T47D (cell line): Measurements from ENCODE around the gene RAP1GAP2.

Source experiments
- DNase-seq, 2 experiments: peaks; one replicate each; pipeline versions ENCODE4 v3.0.0 to v3.0.0-alpha.2; 2011 to 2012; ENCODE audit warnings: low read depth in 1 of 2, low spot score in 1 of 2
- JUND ChIP-seq: IDR thresholded peaks from 2 replicates; pipeline ENCODE4 v1.6.1; 2012; ENCODE audit warnings: low read depth
- in situ Hi-C: cut with HindIII; loops from 2 replicates; pipeline ENCODE4 v1.10.0; 2016; ENCODE audit warnings: low sequenced_read_pairs, low pct_unique_long_range_greater_than_20kb

The RAP1GAP2 gene

DNA sequence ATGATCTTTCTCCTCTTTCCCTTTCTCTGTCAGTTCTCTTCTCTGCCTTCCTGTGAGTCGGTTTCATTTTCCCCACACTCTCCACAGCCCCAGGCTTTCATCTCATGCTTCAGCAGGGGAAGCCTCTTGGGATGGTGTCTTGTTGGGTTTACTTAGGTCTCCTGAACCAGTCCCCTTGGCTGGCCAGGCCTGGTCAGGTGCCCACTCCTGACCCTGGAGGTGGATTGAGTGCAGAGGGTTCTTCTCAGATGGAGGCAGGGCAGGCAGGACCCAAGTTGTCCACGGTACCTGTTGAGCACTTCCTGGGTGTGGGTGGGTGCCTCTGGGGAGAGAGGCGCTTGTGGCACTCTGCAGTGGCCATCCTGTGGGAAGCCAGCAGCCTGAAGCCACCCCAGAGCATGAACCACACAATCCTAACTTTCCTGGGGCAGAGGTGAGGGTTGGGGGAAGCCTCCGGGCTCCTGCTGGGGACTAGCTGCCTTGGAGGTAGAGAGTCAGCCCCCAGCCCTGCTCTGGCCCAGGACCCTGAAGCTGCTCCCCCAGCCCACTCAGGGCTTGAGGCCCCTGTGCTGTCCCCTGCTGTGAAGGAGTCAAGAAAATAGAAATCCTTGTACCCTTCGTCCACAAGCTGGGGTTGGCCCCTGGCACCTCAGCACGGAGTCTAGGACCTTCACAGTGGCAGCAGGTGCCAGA, 2.0 kb upstream of the RAP1GAP2 start:
- DNase-seq: no peak
- in situ Hi-C loops: no loop called here

DNA sequence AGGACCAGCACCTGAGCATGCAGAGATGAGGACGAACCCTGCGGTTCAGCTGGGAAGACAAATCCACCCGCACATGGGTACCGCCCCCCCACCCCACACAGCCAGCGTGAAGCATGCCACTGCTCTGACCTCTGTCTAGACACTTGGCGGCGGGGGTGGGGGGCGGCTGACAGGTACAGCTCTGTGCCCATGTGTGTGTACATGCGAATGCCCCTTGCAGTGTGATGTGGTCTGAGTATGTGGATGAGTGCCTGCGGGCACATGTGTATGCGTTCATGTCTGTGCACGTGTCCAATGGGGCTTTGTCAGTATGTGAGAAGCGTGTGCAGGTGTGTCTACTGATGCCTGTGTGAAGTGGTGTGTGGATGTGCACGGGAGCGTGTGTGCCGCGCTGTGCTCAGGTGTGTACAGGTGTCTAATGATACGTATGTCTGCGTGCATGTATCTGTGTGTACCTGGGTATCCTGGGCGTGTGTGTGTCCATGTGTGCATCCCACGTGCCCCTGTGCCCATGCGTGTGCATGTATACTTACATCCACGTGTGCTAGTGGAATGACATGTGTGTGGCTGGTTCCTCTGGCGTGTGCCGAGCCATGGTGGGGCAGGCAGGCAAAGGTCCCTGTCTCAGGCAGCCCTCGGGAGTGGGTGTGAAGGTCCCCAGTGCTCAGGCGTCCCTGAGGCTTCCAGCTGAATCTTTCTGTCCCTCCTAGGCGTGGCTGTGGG, 636 bp upstream of the RAP1GAP2 start:
- DNase-seq: no peak
- no peak for TF ChIP-seq JUND
- in situ Hi-C loops: no loop called here

More for the DNA sequence above, 2.0 kb upstream of the RAP1GAP2 start:
- TF ChIP-seq JUND: no peak

DNA sequence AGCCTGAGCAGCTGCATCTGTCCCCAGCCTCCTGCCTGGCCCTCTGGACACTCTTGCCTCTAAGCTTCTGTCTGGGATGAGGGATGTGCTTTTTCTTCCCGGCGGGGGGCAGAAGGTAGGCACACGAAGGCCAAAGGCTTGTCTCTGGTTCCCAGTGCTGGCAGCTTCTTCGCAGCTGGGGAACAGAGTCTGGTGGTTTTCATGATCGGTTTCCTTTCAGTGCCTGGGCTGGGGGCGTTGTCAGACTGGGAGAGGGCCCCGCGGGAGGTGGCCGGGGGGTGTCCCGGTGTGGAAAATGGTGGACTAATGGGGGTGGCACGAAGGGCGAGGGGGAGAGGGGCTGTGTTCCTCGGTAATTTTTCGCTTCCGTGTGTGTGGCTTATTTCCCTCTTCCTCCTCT, 988 bp downstream of the RAP1GAP2 start:
- no peak for TF ChIP-seq JUND
- no peak for DNase-seq
- in situ Hi-C loops: no loop called here

DNA sequence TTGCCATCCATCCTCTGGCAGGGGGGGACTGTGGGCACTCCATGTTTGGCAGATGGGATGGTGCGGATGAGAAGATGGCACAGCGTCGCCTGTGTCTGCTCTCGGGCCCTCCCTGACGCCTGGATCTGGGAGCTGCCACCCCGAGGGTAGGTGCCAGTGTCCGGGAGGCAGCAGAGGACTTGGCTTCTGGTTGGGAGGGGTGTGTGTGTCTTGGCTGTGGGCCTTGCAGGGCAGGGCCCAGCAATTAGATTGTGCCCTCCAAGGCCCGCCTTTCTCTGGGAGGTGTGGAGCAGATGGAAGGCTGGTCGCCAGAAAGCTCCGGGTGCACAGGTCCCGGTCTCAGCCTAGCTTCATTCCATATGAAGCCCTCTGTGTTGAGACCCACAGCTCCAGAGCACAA, 1.4 kb downstream of the RAP1GAP2 start:
- no peak for TF ChIP-seq JUND
- DNase-seq: peak in 1 of 2 experiments; percentile 23
- in situ Hi-C loops: no loop called here

- in situ Hi-C loops: no loop called here
- TF ChIP-seq JUND: no peak
- no peak for DNase-seq
Measured at GRCh38 chr17:2798188-2798587, 1.9 kb downstream of the RAP1GAP2 start.

- no peak for DNase-seq
- in situ Hi-C loops: no loop called here
- TF ChIP-seq JUND: no peak
Measured at GRCh38 chr17:2798678-2799077, 2.4 kb downstream of the RAP1GAP2 start.

GRCh38 chr17:2799653-2800052, 3.4 kb downstream of the RAP1GAP2 start:
- TF ChIP-seq JUND: no peak
- in situ Hi-C loops: no loop called here
- no peak for DNase-seq

- no peak for DNase-seq
- TF ChIP-seq JUND: no peak
- in situ Hi-C loops: no loop called here
Measured at GRCh38 chr17:2800367-2800766, 4.1 kb downstream of the RAP1GAP2 start.

GRCh38 chr17:2801841-2802240, 5.6 kb downstream of the RAP1GAP2 start:
- no peak for DNase-seq
- no peak for TF ChIP-seq JUND
- in situ Hi-C loops: no loop called here

DNA sequence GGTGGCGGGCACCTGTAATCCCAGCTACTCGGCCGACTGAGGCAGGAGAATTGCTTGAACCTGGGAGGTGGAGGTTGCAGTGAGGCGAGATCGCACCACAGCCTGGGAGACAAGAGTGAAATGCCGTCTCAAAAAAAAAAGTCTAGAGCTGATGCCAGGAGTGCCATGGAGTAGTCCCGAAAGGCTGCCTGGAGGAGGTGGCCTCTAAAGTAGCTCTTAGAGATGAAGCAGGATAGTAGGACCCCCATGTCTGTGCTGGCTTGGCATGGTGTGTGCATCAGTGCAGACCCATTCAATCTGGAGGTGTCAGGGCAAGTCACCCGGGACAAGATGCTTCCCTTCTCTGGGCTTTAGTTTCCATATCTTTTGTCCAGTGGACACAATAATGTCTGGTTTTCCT, 6.3 kb downstream of the RAP1GAP2 start:
- TF ChIP-seq JUND: no peak
- in situ Hi-C loops: no loop called here
- DNase-seq: no peak

- TF ChIP-seq JUND: no peak
- no peak for DNase-seq
- in situ Hi-C loops: no loop called here
Measured at GRCh38 chr17:2803386-2803785, 7.1 kb downstream of the RAP1GAP2 start.

DNA sequence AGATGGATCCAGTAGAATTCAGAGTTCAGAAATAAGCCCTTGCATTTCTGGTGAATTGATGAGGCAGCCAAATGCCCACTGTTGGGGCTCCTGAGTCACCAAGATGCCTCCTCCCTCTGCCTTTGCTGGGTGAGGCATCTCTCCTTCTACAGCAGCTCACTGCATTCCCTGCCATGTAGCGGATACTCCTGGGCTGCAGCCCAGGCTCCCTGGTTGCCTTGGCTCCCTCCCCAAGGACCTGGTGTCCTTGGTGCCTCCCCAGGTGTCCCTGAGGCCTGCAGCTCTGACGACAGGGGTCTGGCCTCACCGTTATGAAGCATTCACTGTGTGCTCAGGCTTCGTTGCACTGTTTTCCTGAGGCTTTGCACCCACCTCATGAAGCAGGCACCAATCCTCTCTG, 7.7 kb downstream of the RAP1GAP2 start:
- in situ Hi-C loops: no loop called here
- DNase-seq: no peak
- no peak for TF ChIP-seq JUND

DNA sequence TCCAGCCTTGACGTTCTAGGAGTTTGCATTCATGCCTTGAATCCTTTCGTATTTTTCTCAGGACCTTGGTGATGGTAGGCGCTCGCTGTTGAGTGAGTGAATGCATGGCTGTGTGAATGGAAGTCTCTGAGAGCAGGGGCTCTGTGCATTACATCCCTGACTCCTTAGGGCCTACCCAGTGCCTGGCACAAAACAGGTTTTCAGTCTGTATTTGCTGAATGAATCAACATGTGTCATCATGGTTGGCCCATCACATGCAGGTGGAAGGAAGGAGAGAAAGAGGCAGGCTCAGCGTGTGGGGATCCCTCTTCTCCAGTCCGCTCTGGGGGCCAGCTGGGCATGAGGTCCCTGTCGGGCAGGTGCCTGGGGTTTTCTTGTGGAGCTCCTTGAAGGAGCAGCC, 8.7 kb downstream of the RAP1GAP2 start:
- no peak for TF ChIP-seq JUND
- no peak for DNase-seq
- in situ Hi-C loops: no loop called here
